HCT116 (cell line): ENCODE measurements around the gene CAGE1.

ENCODE experiments used
- EGR1 ChIP-seq: IDR thresholded peaks from 2 replicates; pipeline ENCODE4 v1.6.1; 2012; ENCODE audit warnings: low read depth
- EZH2phosphoT487 ChIP-seq: fragments of 200-600 bp; IDR thresholded peaks from 2 replicates; pipeline ENCODE4 v1.6.1; 2018; ENCODE audit warnings: antibody characterized with exemption, borderline replicate concordance
- MAX ChIP-seq: IDR thresholded peaks from 2 replicates; pipeline ENCODE4 v1.6.1; 2012
- TF ChIP-seq, protein P1 (sequence below), 3 experiments: fragments of 200-600 bp in 1 of 3; sonication (generic) in 1 of 3; IDR thresholded peaks in 2 of 3; conservative IDR thresholded peaks in 1 of 3; 2 replicates each; pipeline ENCODE4 v1.5.1; 2012 to 2017; ENCODE audit warnings: low read depth in 2 of 3, low read length in 2 of 3, antibody characterized with exemption in 1 of 3, borderline replicate concordance in 1 of 3, control low read depth in 1 of 3, mild to moderate bottlenecking in 1 of 3, mixed read lengths in 1 of 3, mixed run types in 1 of 3, moderate library complexity in 1 of 3; ENCODE audit not compliant: insufficient read depth in 1 of 3
- TF ChIP-seq, protein P2 (sequence below): IDR thresholded peaks from 2 replicates; pipeline ENCODE4 v1.6.1; 2011; ENCODE audit warnings: mild to moderate bottlenecking, low read length, moderate library complexity; ENCODE audit not compliant: insufficient replicate concordance; ENCODE audit errors: extremely low read depth

DNA sequence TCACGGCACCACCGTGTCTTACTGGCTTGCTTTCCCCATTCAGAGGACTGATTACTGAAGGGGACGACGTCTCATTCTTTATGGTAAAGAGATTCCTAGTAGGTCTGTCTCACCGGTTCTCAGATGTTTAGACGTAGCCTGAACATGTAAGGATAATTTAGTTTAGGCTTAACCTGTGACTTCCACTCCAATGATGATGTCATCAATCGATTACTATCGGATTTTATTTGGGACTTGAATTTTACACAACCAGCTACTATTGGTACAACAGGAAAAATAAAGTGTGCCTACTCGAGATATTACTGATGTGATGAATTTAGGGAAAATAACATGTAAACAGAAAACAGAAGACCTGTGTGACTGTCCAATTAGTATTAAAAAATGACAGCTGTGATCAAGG is 72.0 kb downstream of the CAGE1 start:
- TF ChIP-seq EGR1 (no peak), MAX (no peak), EZH2phosphoT487 (no peak)
- TF ChIP-seq, protein P1, sequence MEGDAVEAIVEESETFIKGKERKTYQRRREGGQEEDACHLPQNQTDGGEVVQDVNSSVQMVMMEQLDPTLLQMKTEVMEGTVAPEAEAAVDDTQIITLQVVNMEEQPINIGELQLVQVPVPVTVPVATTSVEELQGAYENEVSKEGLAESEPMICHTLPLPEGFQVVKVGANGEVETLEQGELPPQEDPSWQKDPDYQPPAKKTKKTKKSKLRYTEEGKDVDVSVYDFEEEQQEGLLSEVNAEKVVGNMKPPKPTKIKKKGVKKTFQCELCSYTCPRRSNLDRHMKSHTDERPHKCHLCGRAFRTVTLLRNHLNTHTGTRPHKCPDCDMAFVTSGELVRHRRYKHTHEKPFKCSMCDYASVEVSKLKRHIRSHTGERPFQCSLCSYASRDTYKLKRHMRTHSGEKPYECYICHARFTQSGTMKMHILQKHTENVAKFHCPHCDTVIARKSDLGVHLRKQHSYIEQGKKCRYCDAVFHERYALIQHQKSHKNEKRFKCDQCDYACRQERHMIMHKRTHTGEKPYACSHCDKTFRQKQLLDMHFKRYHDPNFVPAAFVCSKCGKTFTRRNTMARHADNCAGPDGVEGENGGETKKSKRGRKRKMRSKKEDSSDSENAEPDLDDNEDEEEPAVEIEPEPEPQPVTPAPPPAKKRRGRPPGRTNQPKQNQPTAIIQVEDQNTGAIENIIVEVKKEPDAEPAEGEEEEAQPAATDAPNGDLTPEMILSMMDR (IDR thresholded peaks at IDR 0.05 in 2 of 3, conservative IDR thresholded peaks at IDR 0.05 in 1 of 3; ENCODE audit: borderline replicate concordance in 1 of 3, insufficient read depth in 1 of 3, low read depth in 2 of 3, low read length in 2 of 3), result no peak
- TF ChIP-seq, protein P2, sequence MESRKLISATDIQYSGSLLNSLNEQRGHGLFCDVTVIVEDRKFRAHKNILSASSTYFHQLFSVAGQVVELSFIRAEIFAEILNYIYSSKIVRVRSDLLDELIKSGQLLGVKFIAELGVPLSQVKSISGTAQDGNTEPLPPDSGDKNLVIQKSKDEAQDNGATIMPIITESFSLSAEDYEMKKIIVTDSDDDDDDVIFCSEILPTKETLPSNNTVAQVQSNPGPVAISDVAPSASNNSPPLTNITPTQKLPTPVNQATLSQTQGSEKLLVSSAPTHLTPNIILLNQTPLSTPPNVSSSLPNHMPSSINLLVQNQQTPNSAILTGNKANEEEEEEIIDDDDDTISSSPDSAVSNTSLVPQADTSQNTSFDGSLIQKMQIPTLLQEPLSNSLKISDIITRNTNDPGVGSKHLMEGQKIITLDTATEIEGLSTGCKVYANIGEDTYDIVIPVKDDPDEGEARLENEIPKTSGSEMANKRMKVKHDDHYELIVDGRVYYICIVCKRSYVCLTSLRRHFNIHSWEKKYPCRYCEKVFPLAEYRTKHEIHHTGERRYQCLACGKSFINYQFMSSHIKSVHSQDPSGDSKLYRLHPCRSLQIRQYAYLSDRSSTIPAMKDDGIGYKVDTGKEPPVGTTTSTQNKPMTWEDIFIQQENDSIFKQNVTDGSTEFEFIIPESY, result no peak
